Stimulated activated memory B cell treated with anti-CD40 and anti-IgM and Interleukin-4, amounts not matched to agents 10 μg/mL and 1 μg/mL and 100 μg/mL, for 72 hours (primary cell): Measurements from ENCODE around the gene EPOP.

Experiments
- ATAC-seq: fragments of 150-1000 bp; cut with Tn5 transposase; 2 replicates; pipeline ENCODE4 v1.10.0; 2021
- H3K27ac Mint-ChIP-seq: one replicate; pipeline ENCODE4 v1.8.0; 2022; ENCODE audit warnings: mild to moderate bottlenecking, mixed read lengths
- H3K27me3 Mint-ChIP-seq: one replicate; pipeline ENCODE4 v1.8.0; 2022; ENCODE audit warnings: mixed read lengths
- H3K36me3 Mint-ChIP-seq: one replicate; pipeline ENCODE4 v1.8.0; 2022; ENCODE audit warnings: mixed read lengths
- H3K4me1 Mint-ChIP-seq: one replicate; pipeline ENCODE4 v1.8.0; 2022; ENCODE audit warnings: mixed read lengths
- H3K4me3 Mint-ChIP-seq: one replicate; pipeline ENCODE4 v1.8.0; 2022; ENCODE audit warnings: mild to moderate bottlenecking, moderate library complexity, mixed read lengths
- H3K9me3 Mint-ChIP-seq: one replicate; pipeline ENCODE4 v1.8.0; 2022; ENCODE audit warnings: mixed read lengths

Gene EPOP

DNA sequence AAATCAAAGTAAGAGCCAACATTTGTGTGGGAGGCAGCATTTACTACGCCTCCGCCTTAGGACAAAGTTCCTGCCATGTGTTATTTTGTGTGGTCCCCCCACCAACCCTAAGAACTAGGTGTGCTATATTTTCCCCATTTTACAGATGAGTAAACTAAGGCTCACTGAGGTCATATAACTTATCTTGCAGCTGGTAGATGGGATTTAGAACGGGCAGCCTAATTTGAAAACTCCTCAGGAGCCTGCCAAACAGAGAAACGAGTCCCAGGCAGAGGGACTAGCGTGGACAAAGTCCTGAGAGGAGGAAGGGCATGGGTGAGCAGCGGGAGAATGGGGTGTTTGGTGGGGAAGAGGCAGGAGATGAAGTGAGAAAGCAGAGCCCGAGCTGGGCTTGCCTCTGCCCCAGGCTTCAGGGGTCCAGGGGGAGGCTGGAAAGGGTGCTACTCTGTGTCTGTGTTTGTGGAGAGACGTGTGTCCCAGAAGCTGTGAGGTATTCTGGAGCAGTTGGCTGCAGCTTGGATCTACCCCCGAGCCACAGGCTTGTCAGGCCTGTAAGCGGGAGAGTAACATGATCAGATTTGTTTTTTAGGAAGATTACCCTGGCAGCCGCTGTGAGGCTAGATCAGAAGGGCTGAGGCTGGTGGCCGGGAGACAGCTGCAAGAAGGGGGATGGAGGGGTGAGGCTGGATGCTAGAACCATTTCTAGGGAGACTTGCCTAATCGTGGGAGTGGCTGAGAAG, 35.3 kb upstream of the EPOP start:
- Mint-ChIP-seq H3K36me3 (peaks cover 62% of the 10 kb centered on the region), H3K4me3 (no peak overlapping the region), H3K9me3 (no peaks in the 10 kb centered on the region), H3K27me3 (no peaks in the 10 kb centered on the region), H3K27ac (peak overlapping the region; percentile 40), H3K4me1 (peaks cover 60% of the 10 kb centered on the region)
- ATAC-seq = no peak

DNA sequence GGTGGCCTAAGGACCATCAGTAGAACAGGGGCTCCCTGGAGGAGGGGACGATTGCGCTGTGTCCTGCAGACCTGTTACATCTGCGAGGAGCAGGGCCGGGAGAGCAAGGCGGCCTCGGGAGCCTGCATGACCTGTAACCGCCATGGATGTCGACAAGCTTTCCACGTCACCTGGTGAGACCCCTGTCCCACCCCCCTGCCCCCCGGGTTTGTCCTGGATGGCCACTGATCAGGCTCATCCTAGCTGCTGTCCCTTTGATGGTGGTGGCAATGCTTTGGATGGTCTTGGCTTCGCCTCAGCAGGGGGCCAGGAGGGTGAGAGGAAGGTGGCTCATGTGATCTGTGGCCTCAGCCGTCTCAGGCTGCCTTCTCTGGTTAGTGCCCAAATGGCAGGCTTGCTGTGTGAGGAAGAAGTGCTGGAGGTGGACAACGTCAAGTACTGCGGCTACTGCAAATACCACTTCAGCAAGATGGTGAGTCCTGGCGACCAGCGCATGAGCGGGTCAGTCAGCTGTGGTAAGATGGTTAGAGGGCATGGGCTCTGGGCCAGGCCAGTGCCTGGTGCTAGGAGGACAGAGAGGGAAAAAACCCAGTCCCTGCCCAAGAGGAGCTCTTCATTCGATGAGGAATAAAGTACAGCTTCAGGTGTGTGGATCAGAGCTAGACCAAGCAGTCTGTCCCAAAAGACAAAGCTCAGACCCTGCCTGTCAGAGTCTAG, 34.5 kb upstream of the EPOP start:
- no peaks in the 10 kb centered on the region for H3K27me3 Mint-ChIP-seq
- H3K36me3 Mint-ChIP-seq = peaks cover 54% of the 10 kb centered on the region
- no peaks in the 10 kb centered on the region for H3K9me3 Mint-ChIP-seq
- ATAC-seq = no peak
- H3K4me3 Mint-ChIP-seq = no peak overlapping the region
- H3K27ac Mint-ChIP-seq = peak overlapping the region; percentile 40
- H3K4me1 Mint-ChIP-seq = peaks cover 58% of the 10 kb centered on the region

DNA sequence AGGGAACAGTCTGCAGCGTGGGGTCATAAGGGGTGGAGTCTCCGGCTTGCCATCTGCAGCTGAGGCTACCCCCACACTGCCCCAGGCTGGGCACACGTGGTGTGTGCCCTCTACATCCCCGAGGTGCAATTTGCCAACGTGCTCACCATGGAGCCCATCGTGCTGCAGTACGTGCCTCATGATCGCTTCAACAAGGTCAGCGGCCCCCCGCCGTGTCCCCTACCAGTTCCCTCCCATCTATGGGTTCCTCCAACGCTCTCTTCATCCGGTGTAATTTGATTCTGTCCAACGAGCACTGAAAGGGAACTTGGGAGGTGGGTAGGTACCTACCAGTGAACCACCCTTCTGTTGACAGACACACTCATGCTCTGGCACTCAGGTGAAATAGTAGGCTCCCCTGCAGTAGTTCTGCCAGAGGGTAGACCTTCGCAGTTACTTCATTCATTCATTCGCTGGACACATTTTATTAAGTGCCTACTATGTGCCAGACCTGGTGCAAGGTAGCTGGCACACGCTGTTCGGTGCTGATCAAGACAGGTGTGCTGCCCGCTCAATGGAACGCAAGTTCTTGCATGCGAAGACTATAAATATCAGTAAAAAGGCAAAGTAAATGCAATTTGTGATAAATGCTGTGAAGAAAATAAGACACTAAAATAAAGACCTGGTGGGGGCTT, 33.1 kb upstream of the EPOP start:
- Mint-ChIP-seq H3K4me3 (no peak overlapping the region), H3K4me1 (peaks cover 72% of the 10 kb centered on the region), H3K27ac (peak overlapping the region; percentile 10), H3K9me3 (no peaks in the 10 kb centered on the region), H3K27me3 (no peaks in the 10 kb centered on the region), H3K36me3 (peaks cover 42% of the 10 kb centered on the region)
- no peak for ATAC-seq

DNA sequence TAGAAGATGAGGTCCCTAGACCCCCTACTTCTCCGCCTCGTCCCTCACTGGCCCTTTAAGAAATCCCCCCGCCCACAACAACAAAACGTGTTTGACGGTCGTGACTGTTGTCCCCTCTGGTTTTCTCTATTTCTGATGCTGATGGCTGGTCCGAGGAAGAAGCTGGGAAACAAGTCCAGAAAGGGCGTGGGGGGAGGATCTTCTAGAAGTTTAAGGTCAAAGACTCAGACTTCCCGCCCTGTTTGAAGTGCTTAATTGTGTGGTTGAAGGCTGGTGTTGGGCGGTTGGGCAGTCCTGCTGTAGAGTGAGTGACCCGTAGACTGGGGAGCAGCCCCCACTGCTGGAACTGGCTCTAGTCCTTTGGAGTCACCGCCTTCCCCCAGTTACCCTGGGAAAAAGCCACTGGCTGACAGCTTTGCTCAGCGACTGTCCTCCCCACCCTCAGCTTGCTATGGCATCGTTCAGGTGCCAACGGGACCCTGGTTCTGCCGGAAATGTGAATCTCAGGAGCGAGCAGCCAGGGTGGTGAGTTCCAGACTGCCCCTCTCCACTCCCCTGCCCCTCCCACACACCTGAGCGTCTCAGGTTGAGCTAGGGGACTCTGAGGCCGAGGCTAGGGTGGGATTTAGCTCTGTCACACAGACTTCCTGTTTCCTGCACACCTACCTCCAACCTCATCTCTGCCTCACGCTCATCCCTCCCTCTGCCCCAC, 31.9 kb upstream of the EPOP start:
- no peak for ATAC-seq
- H3K36me3 Mint-ChIP-seq = peaks cover 33% of the 10 kb centered on the region
- peak overlapping the region; percentile 91 for H3K4me3 Mint-ChIP-seq
- H3K27me3 Mint-ChIP-seq = no peaks in the 10 kb centered on the region
- H3K9me3 Mint-ChIP-seq = no peaks in the 10 kb centered on the region
- H3K27ac Mint-ChIP-seq = peak overlapping the region; percentile 100
- peaks cover 74% of the 10 kb centered on the region for H3K4me1 Mint-ChIP-seq

DNA sequence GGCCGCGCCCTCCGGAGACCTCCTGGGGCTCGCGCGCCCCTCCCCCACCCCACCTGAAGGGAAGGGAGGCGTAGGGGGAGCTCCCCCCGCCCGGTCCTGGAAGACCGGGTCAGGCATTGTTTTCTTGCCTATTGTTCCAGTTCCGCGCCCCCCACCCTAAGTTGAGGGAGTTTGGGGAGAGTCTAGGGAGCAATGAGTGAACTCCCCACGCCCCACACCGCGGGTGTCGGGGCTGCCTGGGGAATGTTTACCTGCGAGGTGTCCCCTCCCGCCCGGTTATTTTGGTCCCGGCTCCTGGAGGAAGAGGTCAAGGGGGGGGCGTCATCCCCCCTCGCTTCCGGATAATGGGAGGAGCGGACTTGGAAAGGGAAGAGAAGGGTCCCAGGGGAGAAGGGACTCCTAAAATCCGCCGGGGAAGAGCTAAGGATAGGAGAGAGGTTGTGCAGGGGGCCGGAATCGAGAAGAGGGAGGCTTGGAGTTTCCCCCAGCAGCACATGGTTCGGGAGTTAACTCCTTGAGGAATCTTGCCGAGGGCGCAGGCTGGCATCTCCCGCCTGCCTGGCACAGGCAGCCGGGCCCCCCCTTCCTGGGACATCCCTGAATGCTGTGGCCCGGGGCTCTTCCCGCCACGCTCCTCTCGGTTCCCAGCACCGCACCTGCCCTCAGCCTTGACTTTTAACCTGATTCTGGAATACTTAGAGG, 31.2 kb upstream of the EPOP start:
- H3K27ac Mint-ChIP-seq = peak overlapping the region; percentile 100
- H3K4me1 Mint-ChIP-seq = peaks cover 75% of the 10 kb centered on the region
- H3K36me3 Mint-ChIP-seq = peaks cover 25% of the 10 kb centered on the region

DNA sequence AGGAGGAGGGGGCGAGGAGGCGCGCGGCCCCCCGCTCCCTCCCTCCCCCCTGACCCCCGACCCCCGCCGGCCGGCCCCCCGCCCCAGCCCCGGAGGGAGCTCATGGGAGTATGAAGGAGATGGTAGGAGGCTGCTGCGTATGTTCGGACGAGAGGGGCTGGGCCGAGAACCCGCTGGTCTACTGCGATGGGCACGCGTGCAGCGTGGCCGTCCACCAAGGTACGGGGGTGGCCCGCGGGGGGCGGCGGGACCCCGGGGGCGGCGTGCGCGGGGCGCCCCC, 30.7 kb upstream of the EPOP start:
- Mint-ChIP-seq H3K4me3 (peak overlapping the region; percentile 91), H3K27me3 (no peaks in the 10 kb centered on the region), H3K27ac (peak overlapping the region; percentile 100), H3K36me3 (peaks cover 21% of the 10 kb centered on the region), H3K4me1 (peaks cover 71% of the 10 kb centered on the region), H3K9me3 (no peaks in the 10 kb centered on the region)
- ATAC-seq = no peak

More for the DNA sequence above, 31.2 kb upstream of the EPOP start:
- H3K9me3 Mint-ChIP-seq = no peaks in the 10 kb centered on the region
- H3K4me3 Mint-ChIP-seq = peak overlapping the region; percentile 91
- H3K27me3 Mint-ChIP-seq = no peaks in the 10 kb centered on the region
- ATAC-seq = no peak

DNA sequence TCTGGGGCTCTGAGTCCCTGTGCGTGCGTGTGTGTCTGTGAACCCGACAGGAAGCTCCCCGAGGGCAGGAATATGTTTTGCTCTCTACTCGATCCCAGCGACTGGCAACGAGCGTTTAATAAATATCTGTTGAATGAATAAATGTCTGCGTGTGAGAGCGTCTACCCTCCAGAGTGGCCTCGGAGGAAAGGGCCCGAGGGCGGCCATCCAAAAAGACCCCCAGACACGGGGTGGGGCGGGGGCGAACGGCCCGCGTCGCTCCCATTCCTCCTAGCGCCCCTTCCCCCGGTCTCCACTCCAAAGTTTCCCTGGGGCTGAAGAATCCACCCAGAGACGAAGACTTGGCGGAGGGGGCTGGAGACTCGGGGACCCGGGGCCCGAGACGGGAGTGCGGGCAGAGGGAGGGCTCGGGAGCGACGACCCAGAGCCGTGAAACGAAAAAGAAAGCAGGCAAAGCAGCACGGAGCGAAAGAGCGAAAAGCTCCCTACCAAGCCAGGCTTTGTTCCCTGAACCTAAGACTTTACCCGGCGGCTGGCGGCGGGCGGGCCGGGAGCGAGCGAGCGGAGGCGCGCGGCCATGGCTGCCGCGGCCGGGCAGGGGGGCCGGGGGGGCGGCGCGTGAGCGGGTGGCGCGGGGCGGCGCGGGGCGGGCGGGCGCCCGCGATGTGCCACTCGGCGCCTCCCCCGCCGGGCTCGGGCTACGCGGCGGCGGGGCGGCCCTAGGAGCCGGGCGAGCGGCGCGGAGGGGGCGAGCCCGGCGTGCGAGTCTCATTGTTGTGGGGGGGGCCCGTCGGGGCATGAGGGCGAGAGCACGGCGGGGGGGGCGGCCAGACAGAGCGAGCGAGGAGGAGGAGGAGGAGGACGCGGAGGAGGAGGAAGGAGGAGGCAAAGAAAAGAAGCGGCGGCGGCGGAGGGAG, 30.1 kb upstream of the EPOP start, which contains the start of gene MLLT6:
Gene MLLT6 (plus strand): TSS at position 668 of the 917 bp plus-strand sequence. CDS start 360 bp downstream, outside the sequence.
- Mint-ChIP-seq H3K36me3 (peaks cover 15% of the 10 kb centered on the region), H3K4me1 (peaks cover 71% of the 10 kb centered on the region), H3K27me3 (no peaks in the 10 kb centered on the region), H3K4me3 (peak within 1 kb of the TSS; percentile 91), H3K9me3 (peaks cover 4% of the 10 kb centered on the region), H3K27ac (peak within 1 kb of the TSS; percentile 100)
- peak; percentile 46 for ATAC-seq

DNA sequence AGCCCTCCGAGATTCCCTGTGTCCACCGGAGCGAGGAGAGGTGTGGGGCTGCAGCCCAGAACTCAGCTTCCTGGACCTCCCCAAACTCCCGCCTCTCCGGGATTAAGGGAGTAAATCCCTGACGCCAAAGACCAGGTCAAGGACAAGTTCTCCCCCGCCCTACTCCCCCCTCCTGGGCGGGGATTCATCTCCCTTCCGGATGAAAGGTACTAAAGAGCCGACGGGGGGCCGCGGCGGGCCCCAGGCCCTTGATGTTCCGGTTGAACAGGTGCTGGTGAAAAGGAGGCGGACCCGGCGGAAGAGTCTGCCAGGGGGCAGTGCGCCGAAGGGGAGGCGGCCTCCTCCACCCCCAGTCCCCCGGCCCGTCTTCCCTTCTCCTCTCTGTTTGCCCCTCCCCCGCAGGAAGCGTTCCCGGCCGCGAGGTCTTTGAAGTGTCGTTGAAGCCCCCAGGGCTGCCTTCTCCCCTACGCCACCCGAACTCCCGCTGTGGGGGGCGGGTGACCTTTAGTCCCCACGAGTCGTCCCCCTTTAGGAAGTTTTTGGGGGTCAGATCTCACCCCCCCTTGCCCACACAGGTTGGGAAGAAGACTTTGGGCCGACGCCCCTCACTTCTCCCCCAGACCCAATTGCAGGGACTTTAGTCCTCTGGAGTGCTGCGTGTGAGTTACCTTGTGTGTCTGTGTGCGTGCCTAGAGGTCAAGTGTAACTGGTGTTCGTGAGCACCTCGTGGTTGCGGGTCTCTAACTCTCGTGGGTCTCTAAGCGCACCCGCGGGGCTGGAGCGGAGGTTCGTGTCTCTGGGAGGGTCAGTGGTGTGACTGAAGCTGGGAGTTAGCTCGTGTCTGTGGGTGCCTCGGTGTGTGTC, 29.2 kb upstream of the EPOP start:
- peaks cover 6% of the 10 kb centered on the region for H3K9me3 Mint-ChIP-seq
- peaks cover 70% of the 10 kb centered on the region for H3K4me1 Mint-ChIP-seq
- peak overlapping the region; percentile 100 for H3K27ac Mint-ChIP-seq
- H3K4me3 Mint-ChIP-seq = peak overlapping the region; percentile 91
- H3K27me3 Mint-ChIP-seq = no peaks in the 10 kb centered on the region
- H3K36me3 Mint-ChIP-seq = peaks cover 6% of the 10 kb centered on the region
- ATAC-seq = peak; percentile 25

DNA sequence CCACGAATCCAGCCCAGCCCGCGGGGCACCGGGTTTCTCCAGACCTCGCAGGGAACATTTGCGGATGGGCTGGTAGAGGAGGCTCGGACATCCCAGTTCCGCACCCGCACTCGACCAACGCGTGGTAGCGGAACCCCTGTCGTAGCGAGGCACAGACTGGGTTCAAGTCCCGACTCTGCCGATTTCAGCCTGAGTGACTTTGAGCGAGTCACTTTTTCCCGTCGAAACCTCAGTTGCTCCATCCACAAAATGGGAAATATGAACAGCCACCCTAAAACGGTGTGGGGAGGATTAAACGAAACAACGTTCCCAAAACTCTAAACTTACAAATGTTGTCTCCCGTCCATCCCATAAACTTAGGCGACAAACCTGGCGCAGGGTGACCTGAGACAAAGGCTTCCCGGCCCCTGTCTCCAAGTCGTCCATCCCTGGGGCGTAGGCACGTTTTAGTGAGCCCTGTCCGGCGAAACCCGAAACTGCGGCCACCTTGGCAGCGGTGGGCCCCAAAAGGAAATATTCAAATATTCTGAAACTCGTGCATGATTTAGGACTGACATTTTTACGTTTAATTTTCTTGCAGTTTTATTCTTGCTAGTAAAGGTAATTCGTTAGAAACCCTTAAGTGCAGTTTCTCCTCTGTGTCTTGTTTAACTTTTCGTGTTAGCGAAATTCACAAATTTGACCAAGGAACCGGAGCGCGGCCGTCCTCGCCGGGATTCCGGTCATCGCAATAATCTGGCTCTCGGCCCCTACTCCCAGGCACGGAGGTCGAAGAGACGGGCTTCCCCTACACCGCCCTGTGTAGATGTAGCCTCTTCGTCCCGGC, 28.4 kb upstream of the EPOP start:
- H3K4me1 Mint-ChIP-seq = peaks cover 68% of the 10 kb centered on the region
- H3K36me3 Mint-ChIP-seq = peaks cover 3% of the 10 kb centered on the region
- peaks cover 6% of the 10 kb centered on the region for H3K9me3 Mint-ChIP-seq
- H3K27me3 Mint-ChIP-seq = no peaks in the 10 kb centered on the region
- peak overlapping the region; percentile 100 for H3K27ac Mint-ChIP-seq
- ATAC-seq = no peak
- H3K4me3 Mint-ChIP-seq = peak overlapping the region; percentile 91

DNA sequence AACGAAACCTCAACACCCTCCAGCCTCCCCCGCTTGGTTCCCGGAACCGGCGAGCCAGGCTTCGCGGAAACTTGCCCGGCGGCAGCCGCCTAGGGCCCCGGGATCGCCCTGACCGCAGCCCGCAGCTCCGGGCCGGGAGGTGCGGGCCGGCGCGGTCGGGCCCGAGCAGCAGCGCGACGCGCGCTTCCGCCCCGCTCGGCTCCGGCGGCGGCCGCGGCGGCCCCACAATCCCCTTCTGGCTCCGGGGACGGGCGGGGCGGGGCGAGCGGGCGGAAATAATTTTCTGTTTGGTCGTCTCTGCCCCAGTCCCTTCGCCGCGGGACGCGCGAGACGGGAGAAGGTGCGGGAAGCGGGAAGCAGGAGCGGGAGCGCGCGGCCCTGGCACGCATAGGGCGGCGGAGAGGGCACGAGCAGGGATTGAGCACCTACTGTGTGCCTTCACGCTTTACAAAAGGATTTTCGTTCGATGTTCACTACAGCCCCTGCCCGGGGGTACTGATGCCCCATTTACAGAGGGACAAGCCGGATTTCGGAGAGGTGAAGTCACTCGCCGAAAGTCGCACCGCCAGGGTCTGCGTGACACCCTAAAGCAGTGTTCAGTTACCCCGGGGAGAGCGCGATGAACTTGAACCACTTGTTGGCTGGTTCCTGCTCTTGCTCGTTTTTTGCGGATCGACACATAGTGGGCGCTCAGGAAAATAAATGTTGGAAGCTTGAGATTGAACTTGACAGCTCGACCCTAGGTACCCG, 27.6 kb upstream of the EPOP start:
- Mint-ChIP-seq H3K4me1 (peaks cover 67% of the 10 kb centered on the region), H3K27me3 (no peaks in the 10 kb centered on the region), H3K9me3 (peaks cover 6% of the 10 kb centered on the region), H3K36me3 (no peaks in the 10 kb centered on the region), H3K4me3 (peak overlapping the region; percentile 91), H3K27ac (peak overlapping the region; percentile 100)
- ATAC-seq = peak; percentile 51

DNA sequence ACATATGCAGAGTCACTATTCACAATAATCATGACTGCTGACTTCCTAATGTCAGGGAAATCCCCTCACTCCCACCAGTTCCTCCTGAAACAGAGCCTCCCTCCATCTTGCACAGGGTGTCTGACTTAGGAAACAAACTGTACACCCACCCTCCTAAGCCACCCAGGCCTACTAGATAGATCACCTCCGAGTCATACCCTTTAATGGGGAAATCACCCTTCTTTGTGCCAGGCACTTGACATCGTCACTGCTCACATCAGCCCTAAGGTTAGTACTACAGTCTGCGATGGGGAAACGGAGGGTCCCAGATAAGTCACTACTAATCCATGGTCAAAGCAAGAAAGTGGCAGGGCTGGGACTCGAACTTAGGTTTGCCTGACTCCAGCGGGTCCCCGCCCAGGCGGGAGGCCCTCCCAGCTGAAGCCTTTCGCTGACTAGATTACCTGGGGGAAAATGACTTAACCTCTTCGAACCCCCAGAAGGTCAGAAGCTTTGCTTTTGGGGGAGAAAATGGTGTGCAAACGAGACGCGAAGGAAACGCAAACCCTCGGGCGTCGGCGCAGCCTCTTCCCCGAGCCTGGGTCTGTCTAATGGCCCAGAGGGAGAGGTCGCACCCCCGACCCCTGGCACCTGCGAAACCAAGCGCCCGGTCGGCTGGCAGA, 26.9 kb upstream of the EPOP start:
- Mint-ChIP-seq H3K9me3 (peaks cover 6% of the 10 kb centered on the region), H3K4me1 (peaks cover 67% of the 10 kb centered on the region), H3K36me3 (no peaks in the 10 kb centered on the region), H3K27ac (peak overlapping the region; percentile 100), H3K4me3 (peak overlapping the region; percentile 76), H3K27me3 (no peaks in the 10 kb centered on the region)
- ATAC-seq = peak; percentile 79
